Measurements from ENCODE around the gene POC1B.

The POC1B gene

DNA sequence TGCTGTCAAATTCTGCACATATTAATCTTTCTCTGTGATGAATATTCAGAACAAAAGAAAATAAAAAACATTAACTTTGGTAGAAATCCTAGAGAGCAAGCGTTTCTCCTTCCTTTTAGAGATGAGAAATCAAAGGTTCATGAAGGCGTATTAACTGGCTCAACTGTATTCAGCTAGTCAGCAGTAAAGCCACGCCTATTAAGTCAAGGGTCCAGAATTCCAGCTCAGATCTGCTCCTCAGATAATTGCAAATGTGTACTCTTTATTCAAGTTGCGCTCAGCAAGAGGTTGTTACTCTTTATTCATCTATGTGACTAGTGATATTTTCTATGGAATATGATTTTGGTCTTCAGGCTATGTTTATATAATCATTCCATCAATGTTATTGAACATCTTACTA lies 13.1 kb upstream of the POC1B start:
- DNase-seq = no peak

DNA sequence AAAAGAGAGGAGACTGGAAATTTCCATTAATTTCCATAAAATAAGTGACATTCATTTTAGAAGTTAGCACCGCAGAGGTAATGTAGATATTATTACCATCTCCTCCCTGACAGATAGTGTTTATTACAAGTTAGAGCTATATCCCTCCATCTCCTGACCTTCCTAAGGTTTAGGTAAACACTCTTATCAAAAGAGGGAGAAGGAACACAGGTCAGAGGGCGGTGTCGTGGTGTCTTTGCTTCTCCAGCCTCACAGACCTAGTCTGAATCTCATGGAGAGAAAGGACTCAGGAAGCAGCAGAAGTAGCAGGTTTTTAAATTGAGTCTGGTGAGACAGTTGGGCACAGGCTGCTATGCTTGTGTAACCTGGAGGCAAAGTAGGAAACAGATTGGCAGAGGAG lies 11.5 kb upstream of the POC1B start:
- DNase-seq = no peak

DNA sequence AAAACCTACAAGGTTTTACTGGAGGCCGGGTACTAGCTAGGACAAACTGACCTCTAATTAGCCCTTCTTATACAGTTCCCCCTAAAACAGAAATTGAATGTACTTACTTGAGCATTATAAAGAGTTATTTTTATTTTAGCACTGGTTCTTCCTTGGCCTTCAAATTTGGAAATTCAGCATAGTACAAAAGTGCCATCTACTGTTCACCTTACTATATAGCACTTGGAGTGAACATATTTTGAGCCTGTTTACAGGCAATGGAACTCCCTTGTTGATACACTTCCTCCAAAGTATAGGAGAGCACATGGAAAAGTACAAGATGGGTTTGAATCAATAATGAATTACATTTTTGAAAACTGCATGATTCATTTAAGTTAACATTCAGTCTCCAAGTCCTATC lies 3.9 kb upstream of the POC1B start:
- DNase-seq = peak; percentile 39

DNA sequence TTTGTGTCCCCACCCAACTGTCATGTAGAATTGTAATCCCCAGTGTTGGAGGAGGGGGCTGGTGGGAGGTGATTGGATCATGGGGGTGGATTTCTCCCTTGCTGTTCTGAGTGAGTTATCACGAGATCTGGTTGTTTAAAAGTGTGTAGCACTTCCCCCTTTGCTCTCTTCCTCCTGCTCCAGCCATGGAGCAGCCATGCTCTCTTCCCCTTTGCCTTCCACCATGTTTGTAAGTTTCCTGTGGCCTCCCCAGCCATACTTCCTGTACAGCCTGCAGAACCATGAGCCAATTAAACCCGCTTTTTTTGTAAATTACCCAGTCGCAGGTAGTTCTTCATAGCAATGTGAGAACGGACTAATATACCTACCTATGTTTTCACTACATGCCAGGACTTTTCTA lies 2.6 kb upstream of the POC1B start:
- DNase-seq = no peak

DNA sequence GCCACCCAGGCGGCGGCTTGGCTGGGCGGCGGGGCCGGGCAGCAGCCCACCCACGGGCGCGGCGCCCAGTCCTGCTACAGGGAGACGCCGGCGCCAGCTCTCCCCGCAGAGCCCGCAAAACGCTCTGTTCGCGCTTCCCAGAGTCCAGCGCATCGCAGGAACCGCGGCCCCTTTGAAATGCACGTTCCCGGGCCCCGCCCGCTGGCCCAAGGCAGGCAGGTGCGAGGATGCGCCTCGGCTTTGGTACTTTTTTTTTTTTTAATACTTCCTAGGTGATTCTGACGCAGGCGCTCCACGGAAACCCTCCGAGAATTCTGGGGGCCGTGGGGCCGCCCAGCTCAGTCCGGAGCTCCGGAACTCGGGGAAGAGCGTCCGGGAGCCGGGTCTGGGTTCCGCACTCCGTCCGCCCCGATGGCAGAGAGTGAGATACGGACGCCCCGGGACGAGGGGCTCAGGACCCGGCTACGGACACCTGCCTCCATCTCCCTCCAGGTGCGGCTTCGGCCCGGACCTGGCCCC lies 483 bp downstream of the POC1B start:
- no peak for DNase-seq

DNA sequence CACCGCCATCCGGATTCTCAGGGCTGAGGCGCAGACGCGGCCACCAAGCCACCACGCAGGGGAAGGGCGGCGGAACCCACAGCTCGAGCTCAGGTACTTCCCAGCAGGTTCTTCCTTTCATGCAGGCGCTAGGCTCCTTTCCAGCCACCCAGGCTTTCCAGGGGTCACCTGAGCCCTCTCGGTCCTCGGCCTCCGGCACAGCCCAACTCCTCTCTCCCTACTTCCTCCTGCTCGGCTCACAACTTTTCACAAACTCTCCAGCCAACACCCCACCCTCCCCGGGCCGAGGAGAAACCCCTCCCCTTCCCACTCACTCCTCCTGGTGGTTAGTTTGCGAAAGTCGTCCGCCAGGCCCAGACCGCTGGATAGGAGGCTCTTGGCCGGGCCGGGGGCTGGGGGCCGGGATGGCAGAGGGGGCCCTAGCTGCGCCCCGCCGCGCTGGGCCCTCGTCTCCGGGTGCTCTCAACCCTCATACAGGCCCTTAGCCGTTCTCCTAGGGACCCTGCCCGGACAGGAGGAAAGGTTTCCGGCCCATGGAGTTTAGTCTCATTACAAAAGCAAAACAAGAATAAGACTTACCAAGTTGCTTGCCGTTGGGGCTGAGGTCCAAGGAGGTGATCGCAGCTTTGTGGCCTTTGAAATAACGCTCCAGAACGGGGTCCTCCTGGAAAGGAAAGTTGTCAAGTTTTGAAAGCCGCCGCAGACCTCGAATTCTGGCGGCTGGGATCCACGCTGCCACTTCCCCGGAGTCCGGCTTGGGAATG lies 1.1 kb downstream of the POC1B start, which contains the start of gene GALNT4:
Gene GALNT4, minus strand, starts transcription at position 256 of the 764 bp plus-strand sequence. Its CDS starts 247 bp downstream, at position 9.
- peak; percentile 11 for DNase-seq

DNA sequence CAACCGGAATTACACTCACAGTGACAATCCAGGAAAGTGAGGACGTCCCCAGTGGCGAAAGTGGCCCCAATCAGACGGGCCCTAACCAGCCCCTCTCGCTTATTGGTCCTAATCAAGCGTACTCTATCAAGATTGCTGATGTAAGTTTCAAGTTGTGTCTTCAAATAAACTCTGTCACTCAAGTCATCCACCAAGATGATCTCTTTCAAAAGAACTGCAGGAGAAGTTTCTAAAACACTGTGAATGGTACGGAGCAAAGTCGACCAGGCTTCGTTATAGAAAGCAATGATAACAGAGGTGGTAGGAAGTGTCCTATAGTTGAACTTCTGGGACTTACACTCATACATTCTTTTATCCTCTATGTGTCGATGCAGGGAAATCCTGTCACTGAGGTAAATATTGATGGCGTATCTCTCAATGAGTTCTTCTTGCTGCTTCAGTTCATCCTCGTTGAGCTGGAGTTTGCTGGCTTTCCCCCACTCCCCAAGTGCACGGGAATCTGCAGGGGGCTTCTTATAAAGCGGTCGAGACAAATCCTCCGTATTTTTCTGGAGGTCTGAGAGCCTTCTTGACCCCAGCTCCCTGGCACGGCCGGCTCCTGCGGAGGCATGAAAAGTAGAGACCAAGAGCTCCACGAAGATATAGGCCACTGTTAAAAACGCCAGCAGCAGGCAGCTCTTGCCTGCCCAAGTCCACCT lies 1.9 kb downstream of the POC1B start:
- no peak for DNase-seq

DNA sequence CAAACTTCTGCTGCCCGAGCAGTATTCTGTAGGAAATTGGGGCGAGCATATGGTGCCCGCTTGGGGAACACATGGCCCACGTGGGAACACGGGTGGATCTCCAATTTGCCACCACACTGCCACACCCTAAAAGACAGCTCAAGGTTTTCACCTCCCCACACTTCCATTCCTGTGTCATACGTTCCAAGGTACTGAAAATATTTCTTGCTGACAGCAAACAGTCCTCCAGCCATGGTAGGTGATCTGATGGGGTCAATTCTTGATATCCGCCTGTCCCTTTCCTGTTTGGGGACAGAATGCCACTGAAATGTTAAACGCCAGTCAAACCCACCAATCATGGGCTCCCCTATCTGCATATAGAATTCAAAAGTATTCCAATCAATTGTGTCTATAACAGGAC lies 2.5 kb downstream of the POC1B start:
- DNase-seq = no peak

DNA sequence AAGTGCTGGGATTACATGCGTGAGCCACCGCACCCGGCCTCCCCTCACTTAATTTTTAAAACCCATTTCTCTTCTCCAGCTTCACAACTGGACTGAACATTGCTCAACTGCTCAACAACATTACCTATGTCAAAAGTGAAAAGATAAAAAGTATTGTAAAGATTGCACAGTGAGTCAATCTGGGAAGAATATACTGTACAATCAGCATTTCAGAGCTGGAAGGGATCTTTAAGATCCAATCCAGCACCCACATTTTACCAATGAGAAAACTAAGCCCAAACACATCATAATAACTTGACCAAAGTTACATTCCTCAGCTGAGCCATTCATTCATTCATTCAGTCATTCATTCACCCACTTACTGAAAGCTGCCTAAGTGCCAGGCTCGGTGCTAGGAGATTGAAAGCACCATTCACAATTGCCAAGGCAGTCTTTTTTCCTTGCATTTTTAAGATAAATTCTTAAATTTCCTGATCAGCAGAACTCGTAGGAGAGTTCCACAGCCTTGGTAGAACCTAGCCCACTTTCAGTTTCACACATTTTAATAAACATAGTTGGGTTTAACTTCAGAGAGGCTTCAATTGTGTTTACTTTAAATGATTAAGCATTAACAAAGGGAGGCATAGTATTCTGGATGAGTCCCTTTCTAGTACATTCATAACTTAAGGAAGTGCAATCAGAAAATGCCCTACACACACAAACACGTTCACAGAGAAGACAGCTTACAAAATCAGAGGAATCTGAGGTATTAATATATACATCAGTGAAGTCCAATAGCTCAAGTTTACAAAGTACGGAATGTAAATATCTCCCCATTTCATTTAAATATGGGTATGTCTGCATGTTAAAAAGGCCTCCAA lies 4.3 kb downstream of the POC1B start:
- DNase-seq = no peak

DNA sequence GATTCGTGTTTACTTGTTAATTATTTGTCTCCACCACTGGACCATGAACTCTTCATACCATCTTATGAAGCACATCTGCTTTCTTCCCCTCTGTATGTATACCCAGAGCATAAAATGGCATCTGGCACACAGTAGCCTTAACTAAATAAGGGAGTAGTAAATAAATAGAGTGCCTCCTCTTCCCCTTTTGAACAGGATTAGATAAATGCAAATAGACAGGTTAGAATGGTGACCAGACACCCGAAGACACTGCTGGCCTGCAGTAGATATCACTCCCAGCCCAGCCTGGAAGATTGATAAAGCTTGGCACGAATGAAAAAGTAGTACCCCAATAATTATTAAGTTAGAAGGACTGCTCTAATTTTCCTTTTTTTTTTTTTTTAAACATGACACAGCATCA lies 8.1 kb downstream of the POC1B start:
- no peak for DNase-seq

DNA sequence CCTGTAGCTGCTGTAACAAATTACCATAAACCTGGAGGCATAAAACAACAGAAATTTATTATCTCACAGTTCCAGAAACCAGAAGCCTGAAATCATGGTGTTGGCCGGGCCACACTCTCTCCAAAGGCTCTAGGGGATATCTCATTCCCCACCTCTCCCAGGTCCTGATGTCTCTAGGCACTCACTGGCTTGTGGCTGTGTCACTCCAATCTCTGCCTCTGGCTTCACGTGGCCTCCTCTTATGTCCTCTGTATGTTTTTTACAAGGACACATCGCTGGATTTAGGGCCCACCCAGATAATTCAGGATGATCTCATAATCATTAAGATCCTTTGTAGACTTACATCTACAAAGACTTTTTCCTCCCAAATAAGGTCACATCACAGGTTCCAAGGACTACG lies 9.2 kb downstream of the POC1B start:
- no peak for DNase-seq

DNA sequence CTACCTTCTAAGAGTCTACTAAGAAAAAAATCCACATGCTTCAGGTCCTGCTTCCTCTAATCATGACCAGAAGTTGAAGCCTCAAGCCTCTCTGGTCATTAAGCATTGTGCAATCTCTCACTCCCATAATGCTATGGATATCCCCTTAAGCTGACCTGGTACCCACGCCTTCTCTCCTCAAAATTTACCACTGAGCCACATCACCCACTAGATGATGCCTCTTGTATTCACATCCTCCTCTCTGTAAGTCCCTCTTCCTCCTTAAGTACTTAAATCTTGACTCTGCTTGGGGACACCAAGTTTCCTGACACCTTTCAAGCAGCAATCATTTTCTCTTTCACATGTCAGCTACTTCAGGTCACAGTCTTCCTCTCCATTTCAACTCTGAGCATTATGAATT lies 11.1 kb downstream of the POC1B start:
- DNase-seq = no peak

DNA sequence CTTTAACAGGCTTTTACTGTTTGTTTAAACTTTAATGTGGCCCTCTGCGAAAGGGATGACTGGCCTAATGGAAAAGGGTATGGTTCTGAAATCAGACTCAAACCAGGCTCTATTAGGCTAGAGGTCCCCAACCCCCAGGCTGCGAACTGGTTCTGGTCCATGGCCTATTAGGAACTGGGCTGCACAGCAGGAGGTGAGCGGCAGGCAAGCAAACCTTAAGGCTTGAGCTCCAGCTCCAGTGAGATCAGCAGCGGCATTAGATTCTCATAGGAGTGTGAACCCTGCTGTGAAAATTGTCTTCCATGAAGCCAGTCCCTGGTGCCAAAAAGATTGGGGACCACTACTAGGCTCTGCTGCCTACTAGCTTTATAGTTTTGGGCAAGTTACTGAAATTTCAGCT lies 12.3 kb downstream of the POC1B start:
- no peak for DNase-seq

DNA sequence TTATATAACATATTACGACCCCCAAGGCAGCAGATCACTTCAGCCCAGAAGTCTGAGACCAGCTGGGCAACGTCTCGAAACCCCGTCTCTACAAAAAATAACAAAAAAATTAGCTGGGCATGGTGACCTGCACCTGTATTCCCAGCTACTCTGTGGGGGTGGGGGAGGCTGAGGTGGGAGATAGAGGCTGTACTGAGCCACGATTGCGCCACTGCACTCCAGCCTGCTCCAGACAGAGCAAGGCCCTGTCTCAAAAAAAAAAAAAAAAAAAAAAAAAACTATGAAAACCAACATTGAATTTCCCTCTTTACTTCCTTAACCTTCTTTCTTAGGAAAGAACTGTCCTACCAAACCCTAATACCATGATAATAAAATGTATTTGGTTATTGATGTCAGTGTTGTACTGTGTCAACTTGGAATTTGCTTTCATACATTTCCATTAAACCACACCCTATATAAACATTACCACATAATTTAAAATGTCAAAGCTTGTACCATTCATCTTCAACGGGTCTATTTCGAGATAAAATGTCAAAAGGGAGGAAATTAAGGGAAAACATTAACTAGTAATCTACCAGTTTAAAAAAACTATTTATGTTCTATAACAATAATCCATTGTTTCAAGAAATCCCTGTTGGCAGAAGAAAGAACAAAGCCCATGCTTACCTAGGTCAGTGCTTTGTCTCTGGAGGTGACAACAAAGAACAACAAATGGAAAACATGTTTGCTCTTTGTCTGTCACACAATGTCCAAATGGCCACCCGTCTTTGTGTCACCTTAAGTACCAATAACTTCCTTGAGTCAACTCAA lies 18.6 kb downstream of the POC1B start:
- DNase-seq = no peak

DNA sequence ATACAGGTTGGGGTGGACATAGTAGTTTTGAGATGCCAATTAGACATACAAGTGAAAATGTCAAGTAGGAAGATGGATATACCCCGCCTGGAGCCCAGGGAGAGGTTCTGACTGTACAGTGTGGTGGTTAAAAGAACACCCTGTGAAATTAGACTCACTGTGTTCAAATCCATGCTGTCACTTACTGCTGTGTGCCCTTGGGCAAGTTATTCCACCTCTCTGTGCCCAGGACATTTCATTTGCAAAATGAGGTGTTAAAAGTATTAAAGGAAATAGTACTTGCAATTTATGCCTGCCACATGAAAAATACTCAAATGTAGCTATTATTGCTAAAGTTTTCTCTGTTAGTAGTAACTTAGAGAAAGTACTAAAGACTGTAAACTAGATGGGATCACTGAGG lies 19.8 kb downstream of the POC1B start:
- no peak for DNase-seq

DNA sequence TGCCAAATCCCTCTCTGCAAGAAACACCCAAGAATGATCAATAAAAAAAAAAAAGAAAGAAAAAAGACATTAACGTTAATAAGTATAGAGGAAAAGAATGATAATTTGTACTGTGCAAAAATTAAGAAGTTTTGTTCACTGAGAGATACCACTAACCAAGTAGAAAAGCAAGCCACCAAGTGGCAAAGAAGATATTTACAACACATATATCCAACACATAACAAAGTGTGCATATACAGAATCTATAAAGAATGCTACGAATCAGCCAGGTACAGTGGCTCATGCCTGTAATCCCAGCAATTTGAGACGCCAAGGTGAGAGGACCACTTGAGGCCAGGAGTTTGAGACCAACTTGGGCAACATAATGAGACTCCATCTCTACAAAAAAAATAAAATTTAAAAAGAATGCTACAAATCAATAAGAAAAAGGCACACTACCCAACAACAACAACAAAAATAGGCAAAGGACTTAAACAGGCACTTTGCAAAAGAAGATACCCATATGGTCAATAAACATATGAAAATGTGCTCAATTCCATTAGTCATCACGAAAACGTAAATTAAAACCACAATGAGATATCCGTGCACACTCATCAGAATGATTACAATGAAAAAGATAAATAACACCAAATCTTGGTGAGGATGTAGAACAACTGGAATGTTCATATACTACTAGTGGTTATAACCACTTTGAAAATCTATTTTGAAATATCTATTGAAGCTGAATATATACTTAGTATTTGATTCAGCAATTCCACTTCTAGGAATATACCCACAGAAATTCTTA lies 21.1 kb downstream of the POC1B start:
- no peak for DNase-seq

DNA sequence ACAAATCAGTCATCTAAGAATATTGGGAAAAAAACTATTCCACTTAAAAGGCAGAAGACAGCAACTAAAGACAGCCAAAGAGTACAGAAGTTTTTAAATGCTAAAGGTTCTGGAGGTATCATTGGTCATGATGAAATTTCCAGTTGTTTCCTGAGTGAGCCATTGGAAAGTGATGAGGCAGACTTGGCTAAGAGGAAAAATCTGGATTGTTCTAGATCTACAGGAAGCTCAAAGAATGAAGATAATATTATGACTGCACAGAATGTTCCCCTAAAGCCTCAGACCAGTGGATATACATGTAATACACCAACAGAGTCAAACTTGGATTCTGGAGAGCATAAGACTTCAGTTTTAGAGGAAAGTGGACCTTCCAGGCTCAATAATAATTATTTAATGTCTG lies 24.1 kb downstream of the POC1B start:
- no peak for DNase-seq

DNA sequence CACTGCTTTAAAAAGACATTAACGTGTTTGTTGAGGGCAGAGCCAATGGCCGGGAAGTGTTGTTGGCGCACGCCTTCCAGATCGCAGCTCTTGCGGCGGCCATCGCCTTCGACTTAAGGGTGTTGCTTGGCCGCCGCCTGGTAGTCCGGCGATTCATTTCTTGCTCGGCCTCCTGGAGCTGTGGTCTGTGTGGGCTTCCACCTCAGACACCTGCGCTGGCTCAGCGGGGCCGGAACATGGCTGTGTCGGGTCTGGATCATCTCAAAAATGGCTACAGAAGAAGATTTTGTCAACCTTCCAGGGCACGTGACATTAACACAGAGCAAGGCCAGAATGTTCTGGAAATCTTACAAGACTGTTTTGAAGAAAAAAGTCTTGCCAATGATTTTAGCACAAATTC lies 26.0 kb downstream of the POC1B start:
- DNase-seq = no peak

DNA sequence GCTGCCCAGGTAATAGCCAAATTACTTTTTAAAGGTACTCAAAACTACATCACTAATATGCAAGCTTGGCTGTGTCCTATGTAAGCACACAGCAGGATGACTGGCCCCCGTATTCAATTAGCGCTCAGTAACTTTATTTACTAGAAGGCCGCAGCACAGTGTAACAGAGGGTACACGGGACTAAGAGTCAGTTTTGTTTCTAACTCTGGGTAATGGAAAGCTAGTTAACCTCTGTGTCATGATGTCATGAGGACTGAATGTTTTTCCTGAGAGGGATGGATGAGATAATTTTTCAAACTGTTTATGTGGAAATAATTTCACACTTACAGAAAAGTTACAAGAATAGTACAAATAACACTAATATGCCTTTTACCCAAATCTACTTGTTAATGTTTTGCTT lies 28.4 kb downstream of the POC1B start:
- DNase-seq = no peak

DNA sequence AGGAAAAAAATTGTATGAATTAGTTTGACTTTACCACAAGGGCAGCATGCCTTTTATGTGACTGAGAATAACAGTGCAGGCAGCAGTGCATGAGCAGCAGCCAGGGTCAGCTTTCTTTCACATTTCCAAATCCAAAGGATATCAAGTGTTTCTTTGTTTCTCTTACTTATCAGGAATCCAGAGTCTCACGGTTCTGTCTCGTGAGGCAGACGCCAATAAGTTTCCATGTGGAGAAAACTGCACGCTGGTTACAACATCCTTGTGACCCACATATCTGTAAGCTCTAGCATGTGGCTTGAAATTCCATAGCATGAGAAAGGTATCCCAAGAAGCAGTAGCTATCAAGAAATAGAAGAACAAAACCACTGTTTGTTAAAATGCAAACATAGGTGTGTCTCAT lies 28.8 kb downstream of the POC1B start:
- DNase-seq = no peak

DNA sequence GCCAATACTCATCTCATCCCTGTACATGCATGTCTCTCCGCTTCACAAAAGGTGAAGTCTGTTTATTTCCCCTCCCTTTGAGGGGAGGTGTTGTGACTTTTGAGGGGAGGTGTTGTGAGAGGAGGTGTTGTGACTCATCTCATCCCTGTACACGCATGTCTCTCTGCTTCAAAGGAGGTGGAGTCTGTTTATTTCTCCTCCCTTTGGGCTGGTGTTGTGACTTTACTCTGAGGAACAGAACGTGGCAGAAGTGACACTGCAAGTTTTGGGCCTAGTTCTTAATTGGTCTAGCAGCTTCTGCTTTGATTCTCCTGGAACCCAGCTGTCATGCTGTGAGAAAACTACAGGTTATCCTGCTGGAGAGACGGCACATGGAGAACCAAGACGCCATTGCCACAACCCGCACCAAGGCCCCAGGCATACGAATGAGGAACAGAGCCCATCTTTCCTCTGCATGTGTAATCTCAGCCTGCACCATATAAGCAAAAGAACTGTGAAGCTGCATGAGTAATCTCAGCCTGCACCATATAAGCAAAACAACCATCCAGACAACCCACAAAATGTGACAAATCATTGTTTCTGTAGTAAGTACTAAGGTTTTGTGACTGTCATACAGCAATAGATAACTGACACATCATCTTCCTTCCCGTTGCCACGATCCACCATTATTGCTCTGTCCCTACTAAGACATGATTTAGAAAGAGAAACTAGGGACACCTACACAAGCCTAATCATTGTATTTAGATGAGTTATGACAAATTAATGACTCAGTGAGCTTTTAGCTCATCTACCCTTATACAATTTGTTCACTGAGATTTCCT lies 31.2 kb downstream of the POC1B start:
- no peak for DNase-seq
